HG03565 (cell line): Measurements from ENCODE around the gene EFTUD2.
"Not testable (repeated sequence)": the region's sequence is repeated elsewhere in the genome, so short reads cannot be mapped to it uniquely, and the experiment has no call there.

Experiments
- ATAC-seq: cut with Tn5 transposase; IDR thresholded peaks from one replicate; pipeline ENCODE4 v1.9.1; 2021; ENCODE audit warnings: mild to moderate bottlenecking, moderate library complexity; ENCODE audit not compliant: unreplicated experiment

The EFTUD2 gene

DNA sequence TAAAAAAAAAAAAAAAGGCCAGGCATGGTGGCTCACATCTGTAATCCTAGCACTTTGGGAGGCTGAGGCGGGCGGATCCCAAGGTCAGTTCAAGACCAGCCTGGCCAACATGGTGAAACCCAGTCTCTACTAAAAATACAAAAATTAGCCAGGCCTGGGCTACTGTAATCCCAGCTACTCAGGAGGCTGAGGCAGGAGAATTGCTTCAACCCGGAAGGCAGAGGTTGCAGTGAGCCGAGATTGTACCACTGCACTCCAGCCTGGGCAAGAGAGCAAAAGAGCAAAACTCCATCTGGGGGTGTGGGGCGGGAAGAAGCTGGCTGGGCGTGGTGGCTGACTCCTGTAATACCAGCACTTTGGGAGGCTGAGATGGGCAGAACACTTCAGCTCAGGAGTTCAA, 80.7 kb downstream of the EFTUD2 start:
- not testable (repeated sequence) for ATAC-seq

GRCh38 chr17:44812263-44812662, 87.0 kb downstream of the EFTUD2 start:
- no peak for ATAC-seq

GRCh38 chr17:44808656-44809388, 90.4 kb downstream of the EFTUD2 start:
- ATAC-seq = not testable (repeated sequence)

- ATAC-seq = no peak
Observed at GRCh38 chr17:44808156-44808555, 91.1 kb downstream of the EFTUD2 start.

DNA sequence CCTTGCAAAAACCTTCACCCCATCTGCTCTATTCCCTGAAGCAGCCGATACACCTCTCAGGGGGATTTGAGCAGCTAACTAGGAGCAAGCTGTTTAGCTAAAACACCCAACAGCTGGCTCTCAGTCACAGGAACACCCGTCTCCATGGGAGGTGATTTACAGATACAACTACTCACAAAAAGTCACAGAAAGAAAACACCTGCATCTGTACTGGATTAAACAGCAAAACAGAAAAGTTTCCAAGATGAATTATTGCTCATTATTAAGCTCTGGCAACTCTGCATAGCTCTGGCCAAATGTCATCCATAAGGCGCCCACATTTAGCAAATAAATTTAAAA, 91.5 kb downstream of the EFTUD2 start:
- ATAC-seq = no peak

GRCh38 chr17:44807093-44807816, 92.0 kb downstream of the EFTUD2 start:
- ATAC-seq = no peak

DNA sequence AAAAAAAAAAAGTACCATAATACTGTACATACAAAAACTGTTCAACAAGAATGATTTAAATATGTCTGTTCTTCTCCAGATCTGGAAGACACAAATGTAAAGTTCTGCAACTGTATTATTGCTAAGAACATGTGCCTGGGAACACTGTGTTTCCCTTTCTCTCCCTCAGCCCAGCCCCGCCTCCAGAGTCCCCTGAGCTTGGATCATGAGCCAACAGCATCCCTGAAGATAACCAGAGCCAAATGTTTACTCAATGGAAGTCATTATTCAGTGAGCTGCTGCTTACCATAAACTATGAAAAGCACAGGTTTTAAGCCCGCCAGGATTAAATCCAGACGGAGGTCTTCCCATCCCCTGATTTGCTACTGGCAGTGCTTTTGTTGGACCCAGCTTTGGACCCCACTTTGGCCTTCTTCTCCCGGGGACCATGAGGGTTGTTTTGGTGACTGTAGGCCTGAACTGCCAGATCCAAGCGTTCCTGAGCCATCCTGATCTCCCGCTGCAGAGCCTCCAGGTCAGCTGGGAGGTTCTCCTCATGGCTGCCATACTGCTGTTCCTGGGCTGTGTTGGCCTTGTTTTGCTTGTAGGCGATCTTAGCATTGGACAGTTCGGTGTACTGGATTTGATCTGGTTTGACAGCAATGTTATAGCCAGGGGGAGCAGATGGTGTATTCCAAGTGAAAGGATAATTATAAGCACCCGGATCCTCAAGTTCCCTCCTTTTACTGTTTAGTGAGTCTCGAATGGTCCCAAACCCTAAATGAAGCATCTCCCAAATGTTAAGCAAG, 94.7 kb downstream of the EFTUD2 start:
- no peak for ATAC-seq

GRCh38 chr17:44801880-44802279, 97.4 kb downstream of the EFTUD2 start:
- no peak for ATAC-seq
